Breast epithelium (tissue), 3 donors: ENCODE measurements around the gene UBN2.

Source experiments
- CTCF ChIP-seq, 3 donors: fragments of 450-650 bp; IDR thresholded peaks; one replicate each; pipeline ENCODE4 v1.5.1; 2016 to 2017; ENCODE audit warnings: antibody characterized with exemption in 3 of 3, mild to moderate bottlenecking in 3 of 3, moderate library complexity in 3 of 3
- POLR2A ChIP-seq: fragments of 450-650 bp; IDR thresholded peaks from one replicate; pipeline ENCODE4 v1.6.1; 2016; ENCODE audit warnings: antibody characterized with exemption, mild to moderate bottlenecking, moderate library complexity

- no peak for TF ChIP-seq CTCF (IDR thresholded peaks at IDR 0.05)
- TF ChIP-seq POLR2A: no peak
Measured at GRCh38 chr7:139265673-139266072, 34.6 kb downstream of the UBN2 start.
